PFSK-1 (cell line): ENCODE data around the gene SH2D4B.

Experiments used
- POLR2AphosphoS5 ChIP-seq: IDR thresholded peaks from 2 replicates; pipeline ENCODE4 v1.6.1; 2012; ENCODE audit warnings: low read depth, mild to moderate bottlenecking, control low read depth, low read length, moderate library complexity
- REST ChIP-seq, 2 experiments: IDR thresholded peaks; 2 replicates each; pipeline versions ENCODE4 v1.6.1 to v1.8.0; 2011 to 2012; ENCODE audit warnings: low read depth in 2 of 2, low read length in 2 of 2, control low read depth in 1 of 2, inconsistent platforms in 1 of 2, mild to moderate bottlenecking in 1 of 2, moderate library complexity in 1 of 2; ENCODE audit not compliant: insufficient read depth in 1 of 2
- SIN3A ChIP-seq: IDR thresholded peaks from 2 replicates; pipeline ENCODE4 v1.6.1; 2012; ENCODE audit warnings: mild to moderate bottlenecking, low read length, moderate library complexity, borderline replicate concordance; ENCODE audit not compliant: insufficient read depth
- TAF1 ChIP-seq: IDR thresholded peaks from 2 replicates; pipeline ENCODE4 v1.6.1; 2012; ENCODE audit warnings: low read length, control low read depth, borderline replicate concordance; ENCODE audit not compliant: insufficient read depth

DNA sequence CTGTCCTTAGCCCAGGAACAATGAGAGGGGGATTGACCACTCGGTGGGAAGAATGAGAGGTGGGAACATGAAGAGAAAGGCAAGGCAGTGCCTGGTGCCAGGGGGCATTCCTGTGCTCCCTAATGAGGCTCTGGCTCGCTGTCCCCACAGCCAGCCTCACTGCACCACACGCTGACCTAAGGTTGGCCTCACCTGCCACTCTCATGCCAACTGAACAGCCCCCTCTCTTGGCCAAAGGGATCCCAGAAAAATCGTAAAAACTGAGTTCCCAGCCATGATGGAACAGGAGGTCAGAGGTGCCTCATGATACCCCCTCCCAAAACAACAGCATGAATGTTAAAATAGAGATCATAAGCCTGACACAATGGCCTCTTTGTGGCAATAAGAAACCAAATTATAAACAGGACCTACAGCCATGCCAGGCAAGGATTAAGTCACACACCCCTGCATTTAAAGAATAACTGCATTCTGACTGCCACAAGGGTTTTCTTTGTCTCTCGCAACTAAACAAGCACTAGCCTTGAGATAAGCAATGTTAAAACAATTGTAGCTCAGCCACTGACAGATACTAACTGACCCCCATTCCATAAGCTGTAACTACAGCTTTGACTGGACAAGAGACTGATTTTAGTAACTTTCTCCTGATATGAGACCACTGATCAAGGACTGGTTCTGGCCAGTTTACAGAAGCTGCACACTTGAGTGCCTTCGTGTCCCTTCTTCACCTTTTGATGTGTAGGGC is 149.2 kb downstream of the SH2D4B start:
- no peak for TF ChIP-seq SIN3A
- TF ChIP-seq REST (IDR thresholded peaks at IDR 0.05; ENCODE audit: insufficient read depth in 1 of 2, low read depth in 2 of 2, low read length in 2 of 2) = no peak
- TF ChIP-seq POLR2AphosphoS5 = no peak
- no peak for TF ChIP-seq TAF1
